Measurements from ENCODE around the gene VGF.

- TF ChIP-seq ZBTB21 (tag by site-specific recombination; IDR thresholded peaks at IDR 0.05), result no peak
- TF ChIP-seq, protein P1, sequence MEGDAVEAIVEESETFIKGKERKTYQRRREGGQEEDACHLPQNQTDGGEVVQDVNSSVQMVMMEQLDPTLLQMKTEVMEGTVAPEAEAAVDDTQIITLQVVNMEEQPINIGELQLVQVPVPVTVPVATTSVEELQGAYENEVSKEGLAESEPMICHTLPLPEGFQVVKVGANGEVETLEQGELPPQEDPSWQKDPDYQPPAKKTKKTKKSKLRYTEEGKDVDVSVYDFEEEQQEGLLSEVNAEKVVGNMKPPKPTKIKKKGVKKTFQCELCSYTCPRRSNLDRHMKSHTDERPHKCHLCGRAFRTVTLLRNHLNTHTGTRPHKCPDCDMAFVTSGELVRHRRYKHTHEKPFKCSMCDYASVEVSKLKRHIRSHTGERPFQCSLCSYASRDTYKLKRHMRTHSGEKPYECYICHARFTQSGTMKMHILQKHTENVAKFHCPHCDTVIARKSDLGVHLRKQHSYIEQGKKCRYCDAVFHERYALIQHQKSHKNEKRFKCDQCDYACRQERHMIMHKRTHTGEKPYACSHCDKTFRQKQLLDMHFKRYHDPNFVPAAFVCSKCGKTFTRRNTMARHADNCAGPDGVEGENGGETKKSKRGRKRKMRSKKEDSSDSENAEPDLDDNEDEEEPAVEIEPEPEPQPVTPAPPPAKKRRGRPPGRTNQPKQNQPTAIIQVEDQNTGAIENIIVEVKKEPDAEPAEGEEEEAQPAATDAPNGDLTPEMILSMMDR (tag by site-specific recombination; IDR thresholded peaks at IDR 0.05), result no peak
- no peak for TF ChIP-seq ZNF274 (IDR thresholded peaks at IDR 0.05; ENCODE audit: low read length)
- TF ChIP-seq ZNF274 (tag by site-specific recombination; IDR thresholded peaks at IDR 0.05; ENCODE audit: borderline replicate concordance), result no peak
- TF ChIP-seq PRDM10 (tag by site-specific recombination; IDR thresholded peaks at IDR 0.05), result peak; percentile 40
- TF ChIP-seq ZBTB7A (tag by site-specific recombination; IDR thresholded peaks at IDR 0.05; ENCODE audit: low read depth), result 0 out of 2 replicates have a peak, but pooled peaks have one; percentile 12
- TF ChIP-seq ZNF155 (tag by site-specific recombination; IDR thresholded peaks at IDR 0.05), result no peak
- no peak for TF ChIP-seq KLF16 (tag by site-specific recombination; IDR thresholded peaks at IDR 0.05)
These were observed 1.7 kb upstream of the VGF start for GRCh38 chr7:101166909-101167644.

All from HEK293 (cell line).